IMR-90 (cell line): ENCODE results near the gene AHCYL1. TPM values are rescaled to one million over a fixed set of nuclear protein-coding genes. Genes with fewer than 3 reads are reported as not detected.

Experiments used
- ATAC-seq: fragments of 200-7000 bp; cut with Tn5 transposase; 2 replicates; pipeline ENCODE4 v1.9.1; 2020; ENCODE audit warnings: low read depth, mild to moderate bottlenecking, moderate library complexity
- BruUV-seq: library from RNA; stranded (reverse); fragments of 400-500 nt; replicated peaks from 2 replicates; lab custom pipeline; 2021; lab: Mats Ljungman, UMichigan
- CTCF ChIA-PET: fragments of 300-600 bp; formaldehyde crosslinking; extraction: SDS; loops from one replicate; lab custom pipeline; 2021; ENCODE audit warnings: antibody characterized with exemption; lab: Yijun Ruan, JAX
- POLR2A ChIA-PET: fragments of 300-600 bp; sonication (Branson Sonifier 250); formaldehyde crosslinking; loops from one replicate; lab custom pipeline; 2022; ENCODE audit warnings: antibody characterized with exemption; ENCODE audit not compliant: unreplicated experiment; lab: Charles Lee
- DNase-seq: peaks from one replicate; pipeline ENCODE4 v3.0.0; 2013
- H2AFZ ChIP-seq: replicated peaks from 2 replicates; pipeline ENCODE3; 2013; ENCODE audit warnings: low read length, mild to moderate bottlenecking; ENCODE audit not compliant: poor library complexity
- H2AK5ac ChIP-seq: 2 replicates; pipeline ENCODE4 v1.6.1; 2013; ENCODE audit warnings: low read depth, low read length, inconsistent platforms
- H2AK9ac ChIP-seq: replicated peaks from 2 replicates; pipeline ENCODE3; 2013; ENCODE audit warnings: mild to moderate bottlenecking, low read depth, low read length, moderate library complexity; ENCODE audit not compliant: poor library complexity
- H2BK120ac ChIP-seq: 2 replicates; pipeline ENCODE4 v1.6.1; 2013; ENCODE audit warnings: low read depth, low read length, inconsistent platforms
- H2BK15ac ChIP-seq: 3 replicates; pipeline ENCODE4 v1.6.1; 2013; ENCODE audit warnings: low read depth, low read length, inconsistent platforms
- H2BK20ac ChIP-seq: 2 replicates; pipeline ENCODE4 v1.6.1; 2013; ENCODE audit warnings: low read depth, mild to moderate bottlenecking, inconsistent platforms, low read length, moderate library complexity
- H2BK5ac ChIP-seq: 2 replicates; pipeline ENCODE4 v1.6.1; 2013; ENCODE audit warnings: mild to moderate bottlenecking, low read depth, low read length, inconsistent platforms; ENCODE audit not compliant: poor library complexity, severe bottlenecking
- H3K14ac ChIP-seq: replicated peaks from 2 replicates; pipeline ENCODE4 v1.6.1; 2013; ENCODE audit warnings: low read depth, low read length, inconsistent platforms
- H3K18ac ChIP-seq: 2 replicates; pipeline ENCODE4 v1.6.1; 2013; ENCODE audit warnings: low read depth, low read length, control low read depth
- H3K23ac ChIP-seq: 2 replicates; pipeline ENCODE4 v1.6.1; 2013; ENCODE audit warnings: low read depth, low read length, inconsistent platforms
- H3K27ac ChIP-seq: 2 replicates; pipeline ENCODE4 v1.5.1; 2013; ENCODE audit warnings: mild to moderate bottlenecking, control low read depth, low read length; ENCODE audit not compliant: insufficient read depth
- H3K27me3 ChIP-seq: 2 replicates; pipeline ENCODE4 v1.6.1; 2013; ENCODE audit warnings: low read length; ENCODE audit not compliant: control insufficient read depth, insufficient read depth
- H3K36me3 ChIP-seq: 2 replicates; pipeline ENCODE4 v1.6.1; 2013; ENCODE audit warnings: low read length, mixed read lengths; ENCODE audit not compliant: control insufficient read depth, insufficient read depth
- H3K4ac ChIP-seq: 2 replicates; pipeline ENCODE4 v1.6.1; 2013; ENCODE audit warnings: low read depth, low read length, inconsistent platforms
- H3K4me1 ChIP-seq: 2 replicates; pipeline ENCODE4 v1.6.1; 2013; ENCODE audit warnings: low read length, mixed read lengths; ENCODE audit not compliant: control insufficient read depth, insufficient read depth
- H3K4me2 ChIP-seq: 2 replicates; pipeline ENCODE4 v1.6.1; 2013; ENCODE audit warnings: low read depth, mild to moderate bottlenecking, control low read depth, low read length, moderate library complexity
- H3K4me3 ChIP-seq: 2 replicates; pipeline ENCODE4 v1.5.1; 2013; ENCODE audit warnings: low read depth, mild to moderate bottlenecking, control low read depth, low read length, moderate library complexity; ENCODE audit not compliant: insufficient read depth
- H3K56ac ChIP-seq: 2 replicates; pipeline ENCODE4 v1.6.1; 2013; ENCODE audit warnings: low read length, inconsistent platforms; ENCODE audit not compliant: insufficient read depth; ENCODE audit errors: extremely low read depth
- H3K79me1 ChIP-seq, 2 experiments: 2 replicates each; pipeline ENCODE4 v1.6.1; 2013; ENCODE audit warnings: low read length in 2 of 2, inconsistent platforms in 1 of 2, low read depth in 1 of 2
- H3K9ac ChIP-seq: 2 replicates; pipeline ENCODE4 v1.6.1; 2013; ENCODE audit warnings: low read depth, low read length, control low read depth
- H3K9me1 ChIP-seq: 2 replicates; pipeline ENCODE4 v1.6.1; 2013; ENCODE audit warnings: low read length, inconsistent platforms; ENCODE audit not compliant: insufficient read depth
- H3K9me3 ChIP-seq: 2 replicates; pipeline ENCODE4 v1.6.1; 2013; ENCODE audit warnings: low read length; ENCODE audit not compliant: control insufficient read depth, insufficient read depth
- H4K20me1 ChIP-seq: 2 replicates; pipeline ENCODE4 v1.6.1; 2013; ENCODE audit warnings: low read length, inconsistent platforms; ENCODE audit not compliant: insufficient read depth
- H4K5ac ChIP-seq: 2 replicates; pipeline ENCODE4 v1.6.1; 2013; ENCODE audit warnings: mild to moderate bottlenecking, low read depth, low read length, control low read depth
- H4K8ac ChIP-seq, 2 experiments: 2 replicates each; pipeline ENCODE4 v1.6.1; 2013; ENCODE audit warnings: low read depth in 2 of 2, low read length in 2 of 2, control low read depth in 1 of 2, inconsistent platforms in 1 of 2
- H4K91ac ChIP-seq: 2 replicates; pipeline ENCODE4 v1.6.1; 2013; ENCODE audit warnings: low read depth, low read length, inconsistent platforms; ENCODE audit not compliant: insufficient read depth
- BHLHE40 ChIP-seq: fragments of 150-350 bp; IDR thresholded peaks from 2 replicates; pipeline ENCODE4 v1.6.1; 2016; ENCODE audit warnings: mild to moderate bottlenecking, low read depth, low read length
- ELK1 ChIP-seq: fragments of 150-350 bp; IDR thresholded peaks from 2 replicates; pipeline ENCODE4 v1.6.1; 2016; ENCODE audit warnings: low read depth, mild to moderate bottlenecking, low read length, moderate library complexity, borderline replicate concordance
- FOS ChIP-seq: fragments of 150-350 bp; IDR thresholded peaks from 2 replicates; pipeline ENCODE4 v1.6.1; 2016; ENCODE audit warnings: low read depth, low read length
- MAFK ChIP-seq: IDR thresholded peaks from 2 replicates; pipeline ENCODE4 v1.6.1; 2012; ENCODE audit warnings: low read depth, low read length, improper control_type of control experiment
- MAZ ChIP-seq: IDR thresholded peaks from 2 replicates; pipeline ENCODE4 v1.6.1; 2012; ENCODE audit warnings: low read depth, mild to moderate bottlenecking, low read length, improper control_type of control experiment, moderate library complexity, borderline replicate concordance
- POLR2A ChIP-seq: IDR thresholded peaks from 2 replicates; pipeline ENCODE4 v1.6.1; 2012; ENCODE audit warnings: mild to moderate bottlenecking, low read depth, low read length
- RCOR1 ChIP-seq: IDR thresholded peaks from 2 replicates; pipeline ENCODE4 v1.6.1; 2012; ENCODE audit warnings: mild to moderate bottlenecking, low read length, improper control_type of control experiment; ENCODE audit not compliant: insufficient replicate concordance
- SMC3 ChIP-seq: fragments of 150-350 bp; IDR thresholded peaks from 2 replicates; pipeline ENCODE4 v1.6.1; 2016; ENCODE audit warnings: low read depth, mild to moderate bottlenecking, antibody characterized with exemption, low read length, moderate library complexity
- USF2 ChIP-seq: fragments of 150-350 bp; IDR thresholded peaks from 2 replicates; pipeline ENCODE4 v1.6.1; 2017; ENCODE audit warnings: mild to moderate bottlenecking, antibody characterized with exemption, low read length, low read depth
- WGBS, 2 experiments: methylation state at CpG; one replicate each; pipeline versions ENCODE4 v1.1.5 to v1.1.7; 2013; ENCODE audit warnings: missing lambda C conversion rate in 2 of 2; ENCODE audit not compliant: insufficient read length in 1 of 2; ENCODE audit errors: extremely low coverage in 2 of 2; 5-methylcytosine and 5-hydroxymethylcytosine counted together
- dilution Hi-C: fragments of 300-500 bp; cut with HindIII; formaldehyde crosslinking; loops from one replicate; pipeline ENCODE4 v1.14.3; 2018; ENCODE audit warnings: low sequenced_read_pairs; ENCODE audit not compliant: unreplicated experiment
- in situ Hi-C: fragments of 300-500 bp; cut with MboI; formaldehyde crosslinking; loops from 3 replicates; pipeline ENCODE4 v1.14.3; 2019; ENCODE audit warnings: low sequenced_read_pairs, inconsistent platforms, mixed read lengths
- intact Hi-C: fragments of 100-400 bp; cut with micrococcal nuclease; formaldehyde crosslinking; loops from 2 replicates; pipeline ENCODE4 v1.10.0; 2022
- polyA plus RNA-seq, 3 experiments: library from polyadenylated mRNA; depleted of rRNA; stranded (reverse); fragments of >200 nt; gene quantifications; 2 replicates each; pipeline ENCODE4 v1.2.3, GENCODE V29; 2012; ENCODE audit warnings: low replicate concordance in 1 of 3
- total RNA-seq: library from RNA; depleted of rRNA; stranded (reverse); fragments of >200 nt; gene quantifications from 2 replicates; pipeline ENCODE4 v1.2.3, GENCODE V29; 2012
- TF ChIP-seq, protein P1 (sequence below): conservative IDR thresholded peaks from 2 replicates; pipeline ENCODE4 v1.5.1; 2012; ENCODE audit warnings: mild to moderate bottlenecking, low read depth, low read length, improper control_type of control experiment

The AHCYL1 gene
- total and polyA plus RNA-seq, 2 of the 4 experiments (the other 2 are of a cell fraction): 75.1 to 76.0 TPM

- dilution Hi-C loops (no loop called here), in situ Hi-C loops (loop anchor here (5.0 kb wide), 1 partner anchor 61 kb away; no protein-coding TSS in a partner anchor), intact Hi-C loops (loop anchor here (2.0 kb wide), 1 partner anchor 59 kb away; no protein-coding TSS in a partner anchor)
- H4K8ac ChIP-seq: peak overlapping the region; percentile 70 to 87; a peak in 2 of 4 replicates
- peak overlapping the region; percentile 100 for H2BK120ac ChIP-seq
- H3K36me3 ChIP-seq: no peaks in the 10 kb centered on the region
- no peak overlapping the region for H2AFZ ChIP-seq
- no peak overlapping the region for H3K23ac ChIP-seq
- no peak overlapping the region; the same call in 1 of the 2 replicates for H3K27ac ChIP-seq
- no peak overlapping the region for H3K9ac ChIP-seq
- no peaks in the 10 kb centered on the region for H3K79me1 ChIP-seq
- peaks cover 27% of the 10 kb centered on the region for H3K4me1 ChIP-seq
- no peak for ATAC-seq
- H3K9me3 ChIP-seq: peaks cover 12% of the 10 kb centered on the region
- H4K91ac ChIP-seq: peak overlapping the region; percentile 97
- peak overlapping the region; percentile 81 for H2BK20ac ChIP-seq
- no peaks in the 10 kb centered on the region for H3K27me3 ChIP-seq
- no TSS peak for BruUV-seq
- peak overlapping the region; percentile 73 for H3K18ac ChIP-seq
- H2AK9ac ChIP-seq: peak overlapping the region; percentile 52
- ChIA-PET CTCF (no interaction called here), POLR2A (no interaction called here)
- H3K14ac ChIP-seq: peak overlapping the region; percentile 78
- no peaks in the 10 kb centered on the region for H4K20me1 ChIP-seq
- no peak overlapping the region for H3K56ac ChIP-seq
- DNase-seq: no peak
- H3K4me3 ChIP-seq: no peak overlapping the region
- TF ChIP-seq MAFK: no peak
- TF ChIP-seq, protein P1, sequence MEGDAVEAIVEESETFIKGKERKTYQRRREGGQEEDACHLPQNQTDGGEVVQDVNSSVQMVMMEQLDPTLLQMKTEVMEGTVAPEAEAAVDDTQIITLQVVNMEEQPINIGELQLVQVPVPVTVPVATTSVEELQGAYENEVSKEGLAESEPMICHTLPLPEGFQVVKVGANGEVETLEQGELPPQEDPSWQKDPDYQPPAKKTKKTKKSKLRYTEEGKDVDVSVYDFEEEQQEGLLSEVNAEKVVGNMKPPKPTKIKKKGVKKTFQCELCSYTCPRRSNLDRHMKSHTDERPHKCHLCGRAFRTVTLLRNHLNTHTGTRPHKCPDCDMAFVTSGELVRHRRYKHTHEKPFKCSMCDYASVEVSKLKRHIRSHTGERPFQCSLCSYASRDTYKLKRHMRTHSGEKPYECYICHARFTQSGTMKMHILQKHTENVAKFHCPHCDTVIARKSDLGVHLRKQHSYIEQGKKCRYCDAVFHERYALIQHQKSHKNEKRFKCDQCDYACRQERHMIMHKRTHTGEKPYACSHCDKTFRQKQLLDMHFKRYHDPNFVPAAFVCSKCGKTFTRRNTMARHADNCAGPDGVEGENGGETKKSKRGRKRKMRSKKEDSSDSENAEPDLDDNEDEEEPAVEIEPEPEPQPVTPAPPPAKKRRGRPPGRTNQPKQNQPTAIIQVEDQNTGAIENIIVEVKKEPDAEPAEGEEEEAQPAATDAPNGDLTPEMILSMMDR: no peak
- TF ChIP-seq FOS: no peak
- no peak for TF ChIP-seq USF2
- no peak for TF ChIP-seq RCOR1
- no peak for TF ChIP-seq BHLHE40
- no peak for TF ChIP-seq ELK1
- no peak for TF ChIP-seq POLR2A
- no peak for TF ChIP-seq SMC3
- no peak for TF ChIP-seq MAZ
- H3K4ac ChIP-seq: peak overlapping the region; percentile 99
- peak overlapping the region; percentile 61 for H2BK5ac ChIP-seq
- H4K5ac ChIP-seq: peak overlapping the region; percentile 81
- no peak overlapping the region for H3K4me2 ChIP-seq
- WGBS, 2 experiments: 97% methylated on average over 6 of the region's 12 CpGs; no CpG with 5 or more reads in 1 of the 2 experiments
- peaks cover 23% of the 10 kb centered on the region for H3K9me1 ChIP-seq
- H2AK5ac ChIP-seq: peak overlapping the region; percentile 99
- peak overlapping the region; percentile 99; the same call in 2 of the 3 replicates for H2BK15ac ChIP-seq
Measured at GRCh38 chr1:109977657-109978378, 6.7 kb upstream of the AHCYL1 start.
